Activated CD4-positive, alpha-beta memory T cell treated with anti-CD3 and anti-CD28 coated beads for 36 hours (primary cell): ENCODE data around the gene SNAPC3. TPM values are rescaled to one million over a fixed set of nuclear protein-coding genes. Genes with fewer than 3 reads are reported as not detected.
"Not testable (repeated sequence)": the region's sequence is repeated elsewhere in the genome, so short reads cannot be mapped to it uniquely, and the experiment has no call there.

Source experiments
- CTCF ChIA-PET: fragments of 350-600 bp; sonication (Branson Sonifier 250); formaldehyde crosslinking; loops from one replicate; lab custom pipeline; 2021; ENCODE audit warnings: antibody characterized with exemption, inconsistent platforms; lab: Charles Lee
- POLR2A ChIA-PET: fragments of 350-600 bp; sonication (Branson Sonifier 250); formaldehyde crosslinking; loops from one replicate; lab custom pipeline; 2021; ENCODE audit warnings: antibody characterized with exemption; lab: Charles Lee
- DNase-seq: peaks from one replicate; pipeline ENCODE4 v3.0.0-alpha.2; 2020
- H3K27ac Mint-ChIP-seq: one replicate; pipeline ENCODE4 v1.8.0; 2021; ENCODE audit warnings: mixed read lengths
- H3K27me3 Mint-ChIP-seq: one replicate; pipeline ENCODE4 v1.8.0; 2021; ENCODE audit warnings: mixed read lengths
- H3K36me3 Mint-ChIP-seq: one replicate; pipeline ENCODE4 v1.8.0; 2021; ENCODE audit warnings: mixed read lengths
- H3K4me1 Mint-ChIP-seq: one replicate; pipeline ENCODE4 v1.8.0; 2021; ENCODE audit warnings: low read depth, mixed read lengths
- H3K4me3 Mint-ChIP-seq: one replicate; pipeline ENCODE4 v1.8.0; 2021; ENCODE audit warnings: mild to moderate bottlenecking, mixed read lengths
- H3K9me3 Mint-ChIP-seq: one replicate; pipeline ENCODE4 v1.8.0; 2021; ENCODE audit warnings: mixed read lengths
- intact Hi-C: fragments of 100-400 bp; cut with micrococcal nuclease; formaldehyde crosslinking; loops from one replicate; pipeline ENCODE4 v1.15.1; 2023
- total RNA-seq, 2 experiments: library from RNA; stranded (reverse); gene quantifications; one replicate each; pipeline ENCODE4 v1.2.3, GENCODE V29; 2021

The SNAPC3 gene
- total RNA-seq, 2 experiments from 2014 or later = 31.2 to 35.1 TPM

DNA sequence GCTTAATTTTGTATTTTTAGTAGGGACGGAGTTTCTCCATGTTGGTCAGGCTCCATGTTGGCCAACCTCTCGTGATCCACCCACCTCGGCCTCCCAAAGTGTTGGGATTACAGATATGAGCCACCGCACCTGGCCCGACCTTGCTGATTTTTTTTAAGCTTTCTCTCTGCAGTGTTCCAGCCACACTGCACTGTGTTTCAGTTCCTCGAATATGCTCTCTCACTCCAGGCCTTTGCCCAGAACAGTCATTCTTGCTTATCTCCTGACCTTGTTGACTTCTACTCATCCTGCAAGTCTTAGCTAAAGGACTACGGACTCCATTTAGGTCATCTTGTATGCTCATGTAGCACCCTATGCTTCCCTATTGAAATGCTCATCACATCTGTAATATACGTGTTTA lies 3.3 kb downstream of the SNAPC3 start:
- POLR2A ChIA-PET = no interaction called here
- no peaks in the 10 kb centered on the region for H3K27me3 Mint-ChIP-seq
- H3K4me1 Mint-ChIP-seq = peaks cover 51% of the 10 kb centered on the region
- intact Hi-C loops = loop anchor here (10.0 kb wide), 1 partner anchor 179 kb away; no protein-coding TSS in a partner anchor
- no peak overlapping the region for H3K4me3 Mint-ChIP-seq
- CTCF ChIA-PET = interaction anchor here (0.6 to 1.0 kb wide), 2 partner anchors 10 to 216 kb away, joined by 3 read pairs; no protein-coding TSS in a partner anchor
- peaks cover 21% of the 10 kb centered on the region for H3K36me3 Mint-ChIP-seq
- DNase-seq = no peak
- no peak overlapping the region for H3K27ac Mint-ChIP-seq
- H3K9me3 Mint-ChIP-seq = no peaks in the 10 kb centered on the region

DNA sequence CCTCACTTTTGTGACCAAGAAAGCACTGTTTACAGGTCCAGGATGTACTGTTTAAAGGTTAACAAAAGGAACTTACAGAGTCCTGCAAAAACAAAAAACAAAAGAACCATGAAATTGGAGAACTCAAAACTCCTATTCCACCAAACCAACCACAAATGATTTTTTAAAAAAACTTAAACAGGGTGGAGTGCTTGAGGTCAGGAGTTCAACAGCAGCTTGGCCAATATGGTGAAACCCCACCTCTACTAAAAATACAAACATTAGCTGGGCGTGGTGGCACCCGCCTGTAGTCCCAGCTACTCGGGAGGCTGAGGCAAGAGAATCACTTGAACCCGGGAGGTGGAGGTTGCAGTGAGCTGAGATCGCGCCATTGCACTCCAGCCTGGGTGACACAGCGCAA lies 5.0 kb downstream of the SNAPC3 start:
- H3K4me3 Mint-ChIP-seq, DNase-seq, H3K27ac Mint-ChIP-seq, H3K27me3 Mint-ChIP-seq, H3K9me3 Mint-ChIP-seq, POLR2A ChIA-PET: not testable (repeated sequence)
- Mint-ChIP-seq H3K4me1 (peaks cover 54% of the 10 kb centered on the region), H3K36me3 (peaks cover 23% of the 10 kb centered on the region)
- CTCF ChIA-PET = interaction anchor here (1.1 kb wide), 2 partner anchors 9 to 17 kb away, joined by 3 read pairs; no protein-coding TSS in a partner anchor
- intact Hi-C loops = loop anchor here (10.0 kb wide), 1 partner anchor 177 kb away; no protein-coding TSS in a partner anchor

DNA sequence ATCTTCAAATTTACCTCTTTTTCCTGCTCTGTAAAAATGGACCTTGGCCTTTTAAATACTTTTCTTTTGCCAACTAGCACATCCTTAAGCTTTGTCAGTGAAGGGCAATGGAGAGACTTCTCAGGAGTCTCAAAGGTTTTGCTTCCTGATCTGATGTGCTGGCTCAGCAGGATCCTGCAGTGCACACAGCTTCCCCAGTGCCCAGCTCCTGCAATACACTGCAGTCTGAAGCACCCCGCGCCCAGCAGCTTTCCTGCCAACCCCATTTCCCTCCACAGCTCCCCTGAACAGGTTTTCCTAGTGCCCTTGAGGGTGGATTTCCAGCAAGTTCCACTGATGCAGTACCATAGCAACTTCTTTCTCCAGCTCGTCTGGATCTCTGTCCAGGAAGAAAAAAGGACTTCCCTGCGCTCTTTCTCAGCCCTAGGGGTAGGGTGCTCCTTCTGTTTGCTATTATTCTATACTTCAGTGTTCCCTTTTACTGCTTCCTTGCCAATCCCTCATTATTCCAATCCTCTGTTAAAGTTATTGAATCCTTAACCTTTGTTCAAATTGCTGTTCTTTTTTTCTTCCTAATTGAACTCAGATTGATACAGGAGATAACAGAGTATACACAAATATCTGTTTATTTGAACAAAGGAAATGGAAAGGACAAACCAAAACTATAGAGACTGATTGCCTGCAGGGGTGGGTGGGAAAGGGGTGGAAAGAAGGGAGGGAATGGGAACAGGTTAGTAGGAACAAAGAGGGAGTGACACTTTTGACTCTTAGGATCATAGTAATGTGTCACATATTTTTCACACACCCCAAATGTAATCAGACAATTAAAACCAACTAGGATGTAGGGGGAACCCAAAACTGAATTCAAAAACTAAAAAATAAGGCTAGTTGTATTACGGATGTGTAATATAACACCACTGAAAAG lies 8.5 kb downstream of the SNAPC3 start:
- Mint-ChIP-seq H3K4me3 (no peak overlapping the region), H3K27ac (no peak overlapping the region), H3K27me3 (no peaks in the 10 kb centered on the region), H3K36me3 (peaks cover 30% of the 10 kb centered on the region), H3K9me3 (no peaks in the 10 kb centered on the region), H3K4me1 (peaks cover 42% of the 10 kb centered on the region)
- DNase-seq = no peak
- intact Hi-C loops = no loop called here
- ChIA-PET CTCF (interaction anchor here (1.0 kb wide), 1 partner anchor 200 kb away, joined by 3 read pairs; no protein-coding TSS in a partner anchor), POLR2A (no interaction called here)

DNA sequence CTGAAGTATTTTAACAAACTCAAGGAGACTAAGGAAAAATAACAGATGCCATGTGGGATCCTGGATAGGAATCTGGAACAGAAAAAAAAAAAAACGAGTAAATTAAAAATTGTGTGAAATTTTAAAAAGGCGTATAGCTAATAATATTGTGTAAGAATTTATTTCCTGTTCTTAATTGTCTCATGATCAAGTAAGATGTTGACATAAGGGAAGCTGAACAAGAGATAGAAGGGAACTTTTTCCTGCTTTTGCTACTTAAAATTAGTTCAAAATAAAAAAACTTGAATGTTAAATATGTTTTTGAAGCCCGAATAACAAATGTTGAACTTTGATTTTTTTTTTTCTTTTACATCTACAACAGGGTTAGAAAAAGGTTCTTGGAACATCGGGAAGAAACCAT lies 10.5 kb downstream of the SNAPC3 start:
- Mint-ChIP-seq H3K27ac (no peak overlapping the region), H3K4me3 (no peak overlapping the region), H3K27me3 (no peaks in the 10 kb centered on the region), H3K36me3 (peaks cover 39% of the 10 kb centered on the region), H3K4me1 (peaks cover 48% of the 10 kb centered on the region), H3K9me3 (no peaks in the 10 kb centered on the region)
- ChIA-PET POLR2A (interaction anchor here (1.6 kb wide), 1 partner anchor 10 kb away, joined by 8 read pairs; no protein-coding TSS in a partner anchor), CTCF (interaction anchor here (0.7 to 1.2 kb wide), 4 partner anchors 11 to 772 kb away, joined by 3 to 5 read pairs (median 4); no protein-coding TSS in a partner anchor)
- intact Hi-C loops = no loop called here
- DNase-seq = no peak

DNA sequence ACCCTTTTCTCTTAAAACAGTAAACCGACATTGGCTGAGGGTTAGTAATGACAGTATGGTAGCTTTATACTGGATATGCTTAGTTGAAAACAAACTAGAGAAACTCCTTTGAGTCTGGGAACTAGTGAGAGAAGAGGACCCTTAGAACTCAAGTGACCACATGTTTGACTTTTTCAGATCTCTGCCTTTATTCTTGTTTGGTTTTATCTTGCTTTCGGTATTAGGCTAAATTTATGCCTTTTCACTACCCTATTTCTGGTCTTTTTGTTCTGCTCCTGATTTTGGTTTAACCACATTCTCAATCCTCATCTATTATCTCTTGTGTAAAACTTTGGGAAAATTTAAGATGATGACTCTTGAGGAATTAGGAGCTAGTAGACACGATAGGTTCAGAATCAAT lies 11.0 kb downstream of the SNAPC3 start:
- ChIA-PET POLR2A (interaction anchor here (1.6 kb wide), 1 partner anchor 10 kb away, joined by 8 read pairs; no protein-coding TSS in a partner anchor), CTCF (interaction anchor here (1.2 kb wide), 1 partner anchor 10 kb away, joined by 4 read pairs; no protein-coding TSS in a partner anchor)
- intact Hi-C loops = no loop called here
- peaks cover 50% of the 10 kb centered on the region for H3K4me1 Mint-ChIP-seq
- H3K27ac Mint-ChIP-seq = no peak overlapping the region
- H3K27me3 Mint-ChIP-seq = no peaks in the 10 kb centered on the region
- no peak overlapping the region for H3K4me3 Mint-ChIP-seq
- DNase-seq = no peak
- H3K9me3 Mint-ChIP-seq = no peaks in the 10 kb centered on the region
- H3K36me3 Mint-ChIP-seq = peaks cover 41% of the 10 kb centered on the region

DNA sequence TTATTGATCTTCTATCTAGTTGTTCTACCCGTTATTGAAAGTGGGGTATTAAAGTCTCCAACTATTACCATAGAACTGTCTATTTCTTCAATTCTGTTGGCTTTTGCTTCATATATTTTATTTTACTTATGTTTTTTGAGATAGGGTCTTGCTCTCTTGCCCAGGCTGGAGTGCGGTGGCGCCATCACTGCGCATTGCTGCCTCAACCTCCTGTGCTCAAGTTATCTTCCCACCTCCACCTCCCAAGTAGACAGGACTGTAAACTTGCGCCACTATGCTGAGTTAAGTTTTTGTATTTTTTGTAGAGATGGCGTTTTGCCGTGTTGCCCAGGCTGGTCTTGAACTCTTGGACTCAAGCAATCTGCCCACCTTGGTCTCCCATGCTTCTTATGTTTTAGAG lies 16.2 kb downstream of the SNAPC3 start:
- POLR2A ChIA-PET = no interaction called here
- CTCF ChIA-PET = no interaction called here

DNA sequence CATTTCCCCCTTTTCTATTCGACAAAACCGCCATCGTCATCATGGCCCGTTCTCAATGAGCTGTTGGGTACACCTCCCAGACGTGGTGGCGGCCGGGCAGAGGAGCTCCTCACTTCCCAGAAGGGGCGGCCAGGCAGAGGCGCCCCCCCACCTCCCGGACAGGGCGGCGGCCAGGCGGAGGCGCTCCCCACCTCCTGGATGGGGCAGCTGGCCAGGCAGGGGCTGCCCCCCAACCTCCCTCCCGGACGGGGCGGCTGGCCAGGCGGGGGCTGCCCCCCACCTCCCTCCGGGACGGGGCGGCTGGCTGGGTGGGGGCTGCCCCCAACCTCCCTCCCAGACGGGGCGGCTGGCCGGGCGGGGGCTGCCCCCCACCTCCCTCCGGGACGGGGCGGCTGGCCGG lies 19.2 kb downstream of the SNAPC3 start:
- POLR2A ChIA-PET, intact Hi-C loops, H3K9me3 Mint-ChIP-seq, H3K27ac Mint-ChIP-seq, H3K4me3 Mint-ChIP-seq, DNase-seq, CTCF ChIA-PET, H3K27me3 Mint-ChIP-seq: not testable (repeated sequence)
- H3K4me1 Mint-ChIP-seq = peaks cover 23% of the 10 kb centered on the region
- peaks cover 44% of the 10 kb centered on the region for H3K36me3 Mint-ChIP-seq

More for the DNA sequence above, 16.2 kb downstream of the SNAPC3 start:
- intact Hi-C loops = no loop called here
- Mint-ChIP-seq H3K36me3 (peaks cover 54% of the 10 kb centered on the region), H3K27ac (no peak overlapping the region), H3K27me3 (no peaks in the 10 kb centered on the region), H3K4me1 (peaks cover 32% of the 10 kb centered on the region), H3K9me3 (no peaks in the 10 kb centered on the region), H3K4me3 (no peak overlapping the region)
- DNase-seq = no peak

DNA sequence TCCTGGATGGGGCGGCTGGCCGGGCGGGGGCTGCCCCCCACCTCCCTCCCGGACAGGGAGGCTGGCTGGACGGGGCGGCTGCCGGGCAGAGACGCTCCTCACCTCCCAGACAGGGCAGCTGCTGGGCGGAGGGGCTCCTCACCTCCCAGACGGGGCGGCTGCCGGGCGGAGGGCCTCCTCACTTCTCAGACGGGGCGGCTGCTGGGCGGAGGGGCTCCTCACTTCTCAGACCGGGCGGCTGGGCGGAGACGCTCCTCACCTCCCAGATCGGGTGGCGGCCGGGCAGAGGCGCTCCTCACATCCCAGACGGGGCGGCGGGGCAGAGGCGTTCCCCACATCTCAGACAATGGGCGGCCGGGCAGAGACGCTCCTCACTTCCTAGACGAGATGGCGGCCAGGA lies 19.6 kb downstream of the SNAPC3 start:
- Mint-ChIP-seq H3K4me1 (peaks cover 23% of the 10 kb centered on the region), H3K36me3 (peaks cover 45% of the 10 kb centered on the region)
- H3K27me3 Mint-ChIP-seq, intact Hi-C loops, H3K27ac Mint-ChIP-seq, H3K9me3 Mint-ChIP-seq, POLR2A ChIA-PET, DNase-seq, H3K4me3 Mint-ChIP-seq, CTCF ChIA-PET: not testable (repeated sequence)

DNA sequence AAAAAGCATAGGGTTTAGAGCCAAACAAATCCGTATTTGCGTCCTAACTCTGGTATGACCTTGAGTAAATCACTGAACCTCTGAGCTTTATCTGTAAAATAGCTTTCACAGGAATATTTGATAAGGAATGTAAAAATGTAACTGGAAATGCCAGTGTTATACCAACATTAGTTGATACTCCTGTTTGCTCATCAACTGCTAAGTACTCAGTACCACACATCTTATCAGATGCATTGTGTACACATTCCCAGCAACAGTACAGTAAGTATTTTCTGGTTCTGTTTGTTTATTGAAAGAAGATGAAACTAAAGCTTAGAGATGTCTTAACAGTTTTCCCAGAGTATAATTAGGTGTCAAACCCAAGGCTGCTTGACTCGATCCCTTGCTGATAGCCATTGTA lies 21.5 kb downstream of the SNAPC3 start:
- Mint-ChIP-seq H3K4me3 (no peak overlapping the region), H3K27ac (no peak overlapping the region), H3K4me1 (peaks cover 5% of the 10 kb centered on the region), H3K36me3 (peaks cover 45% of the 10 kb centered on the region), H3K27me3 (no peaks in the 10 kb centered on the region), H3K9me3 (no peaks in the 10 kb centered on the region)
- POLR2A ChIA-PET = no interaction called here
- CTCF ChIA-PET = interaction anchor here (0.6 to 1.5 kb wide), 5 partner anchors 11 to 340 kb away, joined by 3 to 4 read pairs (median 3); no protein-coding TSS in a partner anchor
- intact Hi-C loops = no loop called here
- DNase-seq = no peak

DNA sequence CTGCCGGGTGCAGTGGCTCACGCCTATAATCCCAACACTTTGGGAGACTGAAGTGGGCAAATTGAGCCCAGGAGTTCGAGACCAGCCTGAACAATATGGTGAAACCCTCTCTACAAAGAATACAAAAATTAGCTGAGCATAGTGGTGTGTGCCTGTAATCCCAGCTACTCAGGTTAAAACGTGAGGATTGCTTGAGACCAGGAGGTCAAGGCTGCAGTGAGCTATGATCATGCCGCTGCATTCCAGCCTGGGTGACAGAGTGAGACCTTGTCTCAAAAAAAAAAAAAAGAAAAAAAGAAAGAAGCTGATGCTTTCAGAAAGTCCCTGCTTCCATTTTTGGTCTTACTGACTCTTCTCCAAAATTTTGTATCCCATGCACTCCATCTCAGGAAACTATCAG lies 31.3 kb downstream of the SNAPC3 start:
- intact Hi-C loops = no loop called here
- ChIA-PET POLR2A (no interaction called here), CTCF (interaction anchor here (1.2 kb wide), 1 partner anchor 153 kb away, joined by 3 read pairs; no protein-coding TSS in a partner anchor)
- Mint-ChIP-seq H3K9me3 (no peaks in the 10 kb centered on the region), H3K36me3 (peaks cover 11% of the 10 kb centered on the region), H3K4me3 (no peak overlapping the region), H3K27me3 (no peaks in the 10 kb centered on the region), H3K27ac (no peak overlapping the region), H3K4me1 (no peaks in the 10 kb centered on the region)
- DNase-seq = no peak

DNA sequence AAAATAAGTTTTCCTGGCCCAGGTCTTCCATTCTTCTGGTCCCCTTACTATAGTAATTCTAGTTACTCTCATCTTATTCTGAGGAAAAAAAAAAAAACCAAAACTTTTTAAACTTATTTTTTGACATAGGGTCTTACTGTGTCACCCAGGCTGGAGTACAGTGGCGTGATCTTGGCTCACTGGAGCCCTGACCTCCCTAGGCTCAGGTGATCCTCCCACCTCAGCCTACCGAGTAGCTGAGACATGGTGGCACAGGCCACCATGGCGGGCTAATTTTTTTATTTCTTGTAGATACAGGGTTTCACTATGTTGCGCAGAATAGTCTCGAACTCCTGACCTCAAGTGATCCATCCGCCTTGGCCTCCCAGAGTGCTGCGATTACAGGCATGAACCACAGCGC lies 38.4 kb downstream of the SNAPC3 start:
- CTCF ChIA-PET = no interaction called here
- no peak overlapping the region for H3K4me3 Mint-ChIP-seq

DNA sequence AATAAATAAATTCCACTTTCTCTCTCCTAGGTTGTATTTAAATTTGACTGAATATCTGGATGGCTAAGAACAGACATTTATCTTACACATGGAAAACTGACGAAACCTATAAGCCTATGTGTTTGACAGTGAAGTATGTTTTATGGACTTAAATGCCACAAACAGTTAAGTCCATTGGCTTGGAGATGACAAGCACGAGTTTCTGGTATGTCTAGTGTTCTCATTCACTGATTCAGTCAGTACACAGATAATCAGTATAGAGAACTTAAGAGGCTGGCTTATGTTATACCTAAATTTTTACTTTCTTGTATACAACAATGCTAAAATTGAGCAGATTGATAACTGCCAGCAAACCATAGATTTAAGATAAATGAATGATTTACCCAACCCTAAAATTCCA lies 38.9 kb downstream of the SNAPC3 start:
- CTCF ChIA-PET = no interaction called here
- peaks cover 27% of the 10 kb centered on the region for H3K36me3 Mint-ChIP-seq
- no peak for DNase-seq
- peaks cover 2% of the 10 kb centered on the region for H3K4me1 Mint-ChIP-seq
- intact Hi-C loops = no loop called here
- no peaks in the 10 kb centered on the region for H3K27me3 Mint-ChIP-seq
- POLR2A ChIA-PET = no interaction called here
- no peak overlapping the region for H3K4me3 Mint-ChIP-seq
- H3K9me3 Mint-ChIP-seq = no peaks in the 10 kb centered on the region
- H3K27ac Mint-ChIP-seq = peak overlapping the region; percentile 9

More for the DNA sequence above, 38.4 kb downstream of the SNAPC3 start:
- no peak overlapping the region for H3K27ac Mint-ChIP-seq
- POLR2A ChIA-PET = no interaction called here
- peaks cover 22% of the 10 kb centered on the region for H3K36me3 Mint-ChIP-seq
- H3K4me1 Mint-ChIP-seq = no peaks in the 10 kb centered on the region
- no peaks in the 10 kb centered on the region for H3K27me3 Mint-ChIP-seq
- no peak for DNase-seq
- intact Hi-C loops = no loop called here
- H3K9me3 Mint-ChIP-seq = no peaks in the 10 kb centered on the region
